ENCODE data around the gene NAV2.
A peak's percentile ranks its signal among the peaks of the same experiment; 100 is the strongest.
"Not testable (repeated sequence)": the region's sequence is repeated elsewhere in the genome, so short reads cannot be mapped to it uniquely, and the experiment has no call there.

NAV2 gene

DNA sequence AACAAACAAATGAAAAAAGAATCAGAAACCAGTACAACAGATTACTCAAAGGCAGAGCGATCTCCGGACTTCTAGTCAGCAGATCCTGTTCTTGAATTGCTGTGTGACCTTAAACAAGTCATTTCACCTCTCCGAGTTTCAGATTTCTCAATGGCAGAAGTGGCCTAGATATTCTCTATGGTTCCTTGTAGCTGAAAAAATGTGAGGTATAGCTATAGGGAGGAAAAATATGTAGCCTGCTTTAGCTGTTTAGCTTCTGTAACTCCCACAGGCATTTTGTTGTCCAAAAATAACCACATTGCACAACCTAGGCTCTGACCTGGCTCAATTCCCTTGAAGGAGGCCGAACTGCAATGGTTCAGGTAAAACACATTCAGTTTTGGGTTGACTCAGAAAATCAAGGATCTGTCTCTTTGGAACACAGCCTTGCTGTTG lies 347.0 kb downstream of the NAV2 start:
- no peak for DNase-seq (ENCODE audit: low read depth)

DNA sequence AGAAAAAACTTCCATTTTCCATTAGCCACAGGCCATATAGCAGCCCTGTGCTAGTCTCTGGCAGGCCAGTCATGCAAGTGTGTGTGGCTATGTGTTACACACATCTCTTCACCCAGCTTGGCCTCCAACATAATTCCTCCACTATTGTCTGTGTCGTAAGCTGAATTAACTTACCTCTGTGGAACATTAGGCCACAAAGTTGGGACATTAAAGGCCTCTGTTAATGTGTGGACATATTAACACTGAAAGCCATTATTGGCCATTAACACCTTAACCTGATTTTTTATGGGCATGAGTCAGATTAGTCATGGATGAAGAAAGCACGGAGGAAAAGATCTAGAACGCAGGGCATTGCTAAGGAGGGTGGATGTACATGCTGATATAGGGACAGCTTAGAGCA lies 347.5 kb downstream of the NAV2 start:
- no peak for DNase-seq (ENCODE audit: low read depth)

DNA sequence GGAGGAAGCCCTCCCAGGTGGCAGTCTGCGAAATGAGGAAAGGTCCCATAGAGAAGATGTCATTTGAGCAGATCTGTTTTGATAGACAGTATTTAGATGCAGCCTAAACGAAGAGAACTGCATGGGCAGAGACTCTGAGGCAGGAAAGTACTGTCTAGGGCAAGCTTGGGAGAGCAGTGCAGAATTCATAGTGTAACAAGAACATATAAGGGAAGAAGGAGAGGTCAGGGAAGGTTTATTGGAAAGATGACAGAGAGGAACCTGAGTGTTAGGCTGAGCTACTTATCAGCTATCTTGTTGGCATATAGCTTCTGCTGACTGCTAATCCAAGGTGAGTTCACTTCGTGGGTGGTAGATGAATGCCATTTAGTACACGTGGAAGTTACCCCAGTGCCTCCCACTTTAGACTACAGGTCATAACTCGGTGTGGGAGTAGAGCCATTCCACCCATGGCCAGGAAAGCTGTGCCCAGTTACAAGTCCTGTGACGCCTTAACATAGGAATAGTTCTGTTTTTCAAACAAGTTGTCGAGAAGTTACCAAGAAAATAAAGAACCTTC lies 348.1 kb downstream of the NAV2 start:
- no peak for DNase-seq (ENCODE audit: low read depth)

DNA sequence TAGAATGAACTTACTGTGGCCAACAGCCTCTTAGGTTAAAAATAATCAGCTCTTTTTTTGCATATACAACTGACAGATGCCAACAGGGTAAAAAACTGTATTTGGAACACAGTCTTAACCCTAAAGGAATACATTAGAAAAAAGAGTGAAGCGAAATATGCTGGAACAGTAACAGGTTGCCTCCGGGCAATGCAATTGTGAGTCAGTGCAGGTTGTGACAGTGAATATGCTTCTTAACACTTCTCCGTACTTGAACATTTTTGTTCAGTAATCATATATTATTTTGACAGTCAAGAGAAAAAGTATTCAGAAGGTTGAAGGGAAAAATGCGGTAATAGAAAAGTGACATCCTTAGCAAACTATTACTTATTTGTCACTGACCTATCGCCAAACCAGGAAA lies 349.1 kb downstream of the NAV2 start:
- DNase-seq (ENCODE audit: low read depth) = no peak

DNA sequence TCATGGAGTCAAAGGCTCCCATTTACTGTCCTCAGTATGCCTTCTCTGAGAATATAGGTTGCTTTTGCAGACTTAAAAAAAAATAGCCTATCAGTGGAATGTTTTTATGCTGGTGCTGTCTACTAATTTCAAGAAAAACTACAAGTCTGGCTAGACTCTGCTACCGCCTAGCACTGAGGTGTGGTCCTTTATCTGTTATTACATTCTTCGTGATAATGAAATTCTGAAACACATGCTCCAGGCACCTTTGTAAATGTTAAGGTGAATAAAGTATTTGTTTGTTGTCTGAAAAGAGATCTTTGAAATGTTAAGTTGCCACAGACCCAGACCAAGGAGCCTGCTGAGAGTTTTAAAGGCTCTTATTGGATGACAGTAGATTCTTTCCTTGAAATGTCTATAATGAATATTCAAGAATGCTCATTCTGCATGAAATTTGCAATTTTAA lies 352.3 kb downstream of the NAV2 start:
- no peak for DNase-seq (ENCODE audit: low read depth)

DNA sequence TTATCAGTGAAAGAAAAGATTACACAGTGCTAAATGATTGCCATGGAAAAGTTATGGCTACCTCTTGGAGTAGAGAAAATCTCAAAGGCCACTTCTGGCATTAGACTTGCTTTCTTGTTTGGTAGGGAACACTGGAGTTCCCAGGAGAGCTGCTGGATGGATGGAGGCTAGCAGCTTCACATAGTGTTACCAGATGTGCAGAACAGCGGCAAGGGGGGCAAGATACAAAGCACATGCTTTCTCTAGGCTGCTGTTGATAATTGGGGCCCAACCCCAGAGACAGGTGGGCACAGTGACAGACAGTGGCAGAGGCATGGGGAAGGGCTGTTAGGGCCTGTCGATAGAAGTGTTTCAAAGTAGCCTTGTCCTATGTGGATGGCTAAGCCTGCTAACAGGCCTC lies 352.8 kb downstream of the NAV2 start:
- DNase-seq (ENCODE audit: low read depth) = no peak

DNA sequence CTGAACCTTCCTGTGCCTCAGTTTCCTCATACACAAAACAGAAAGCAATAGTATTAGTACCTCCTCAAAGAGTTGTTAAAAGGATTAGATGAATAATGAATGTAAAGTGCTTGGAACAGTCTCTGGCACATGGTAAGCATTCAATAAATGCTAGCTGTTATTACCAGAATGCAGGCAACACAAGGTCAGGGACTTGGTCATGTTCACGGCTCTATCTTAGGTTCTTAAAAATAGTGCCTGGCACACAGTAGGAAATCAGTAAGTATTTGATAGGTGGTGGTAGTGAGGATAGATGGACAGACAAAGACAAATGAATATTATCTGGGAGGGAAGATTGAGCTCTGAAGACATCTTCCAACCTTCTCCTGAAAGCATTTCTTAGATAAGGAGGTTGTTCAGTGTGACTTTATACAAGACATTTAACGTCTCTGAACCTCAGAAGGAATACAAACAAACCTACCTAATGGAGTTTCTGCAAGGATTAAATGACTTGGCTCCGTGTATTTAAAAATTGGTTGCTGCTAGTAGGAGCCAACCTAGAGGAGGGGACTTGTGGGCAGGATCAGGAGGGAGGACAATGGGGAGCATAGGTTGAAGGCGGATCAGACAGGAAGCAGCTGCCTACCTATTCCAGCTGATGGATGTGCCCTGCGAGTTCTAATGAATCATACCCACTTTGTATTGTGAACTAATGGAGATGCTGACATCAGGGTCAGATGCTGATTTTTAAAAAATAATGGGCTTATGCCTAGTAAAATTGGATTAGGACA lies 353.6 kb downstream of the NAV2 start:
- no peak for DNase-seq (ENCODE audit: low read depth)

DNA sequence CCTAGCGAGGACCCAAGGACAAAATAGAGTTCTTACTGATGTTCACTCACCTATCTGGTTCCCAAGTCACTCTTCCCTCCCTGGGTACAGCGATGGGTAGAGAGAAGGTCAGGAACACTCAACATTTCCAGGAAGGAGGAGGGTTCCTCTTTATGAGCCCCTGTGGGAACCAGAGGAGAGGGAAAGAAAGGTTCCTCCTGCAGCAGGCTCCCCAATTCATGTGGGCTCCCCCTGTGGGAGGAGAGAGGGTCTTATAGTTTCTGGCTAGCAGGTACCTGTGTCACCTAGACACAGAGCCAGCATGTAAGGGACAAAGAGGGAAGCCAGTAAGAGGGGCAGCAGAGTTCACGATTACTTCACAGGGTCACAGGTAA lies 354.1 kb downstream of the NAV2 start:
- DNase-seq (ENCODE audit: low read depth) = no peak

DNA sequence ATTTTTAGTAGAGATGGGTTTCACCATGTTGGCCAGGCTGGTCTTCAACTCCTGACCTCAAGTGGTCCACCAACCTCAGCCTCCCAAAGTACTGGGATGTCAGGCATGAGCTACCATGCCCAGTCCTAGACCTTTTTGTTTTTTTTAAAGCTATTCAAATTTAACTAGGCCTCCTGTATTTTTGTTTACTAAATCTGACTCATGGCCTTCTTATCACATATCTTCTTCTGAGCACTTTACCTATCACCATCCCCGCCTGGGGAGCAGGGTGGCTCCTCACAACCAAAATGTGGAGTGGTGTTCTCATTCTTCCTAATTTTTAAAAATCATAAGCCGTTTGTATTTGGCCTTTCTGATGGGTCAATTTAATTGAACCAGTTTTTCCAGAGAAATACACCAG lies 355.0 kb downstream of the NAV2 start:
- no peak for DNase-seq (ENCODE audit: low read depth)

DNA sequence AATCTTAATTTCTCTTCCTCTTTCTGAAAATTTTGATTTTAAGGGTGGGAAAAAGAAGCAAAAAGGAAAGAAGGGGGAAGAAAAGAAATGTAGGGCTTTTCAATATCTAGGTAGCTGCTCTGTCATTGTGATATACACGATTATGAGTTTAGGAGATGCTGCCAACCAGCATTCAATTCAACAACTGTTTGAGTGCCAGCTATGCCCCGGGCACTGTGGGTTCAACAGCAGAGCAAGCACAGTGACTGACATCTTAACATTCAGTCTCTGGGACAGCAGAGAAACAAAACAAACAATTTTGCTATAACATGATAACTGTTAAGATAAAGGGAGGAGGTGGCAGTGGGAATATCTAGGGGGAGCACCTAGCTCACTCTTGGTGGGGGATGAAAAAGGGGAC lies 356.1 kb downstream of the NAV2 start:
- DNase-seq (ENCODE audit: low read depth) = no peak

DNA sequence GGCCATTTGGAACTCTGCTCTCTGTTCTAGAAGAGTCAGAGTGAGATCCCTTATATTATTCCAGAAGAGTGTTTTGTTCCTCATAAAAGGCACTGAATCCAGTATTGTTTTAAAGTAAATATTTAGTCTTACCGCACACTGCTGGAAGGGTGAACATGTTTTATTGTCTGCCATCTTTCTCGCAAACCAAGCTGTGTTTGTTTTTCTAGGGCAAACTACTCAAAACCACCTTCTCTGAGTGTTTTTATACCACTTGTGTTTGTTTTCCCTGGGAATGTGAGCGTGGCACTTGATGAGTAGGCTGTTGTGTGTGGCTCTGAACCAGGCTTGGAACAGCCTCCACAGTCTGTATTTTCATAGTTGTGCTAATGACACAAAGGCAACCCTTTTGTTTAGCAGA lies 357.8 kb downstream of the NAV2 start:
- no peak for DNase-seq (ENCODE audit: low read depth)

DNA sequence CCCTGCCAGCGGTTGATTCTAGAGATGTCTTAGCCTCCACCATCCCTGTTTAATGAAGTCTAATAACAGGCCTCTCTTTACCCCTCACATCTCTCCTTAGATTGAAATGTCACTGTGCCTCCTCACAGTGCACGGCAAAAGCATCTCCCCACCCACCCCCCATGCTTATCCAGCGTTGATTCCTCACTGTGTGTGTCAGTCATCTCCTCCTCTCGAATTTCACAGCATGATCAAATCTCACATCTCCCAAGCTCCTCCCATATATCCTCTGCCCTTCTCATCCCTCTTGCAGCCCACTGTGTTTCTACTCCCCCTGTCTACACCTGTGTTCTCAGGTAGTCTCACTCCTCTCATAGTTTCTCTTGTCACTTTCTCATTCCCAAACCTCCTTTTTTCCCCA lies 363.0 kb downstream of the NAV2 start:
- no peak for DNase-seq (ENCODE audit: low read depth)

DNA sequence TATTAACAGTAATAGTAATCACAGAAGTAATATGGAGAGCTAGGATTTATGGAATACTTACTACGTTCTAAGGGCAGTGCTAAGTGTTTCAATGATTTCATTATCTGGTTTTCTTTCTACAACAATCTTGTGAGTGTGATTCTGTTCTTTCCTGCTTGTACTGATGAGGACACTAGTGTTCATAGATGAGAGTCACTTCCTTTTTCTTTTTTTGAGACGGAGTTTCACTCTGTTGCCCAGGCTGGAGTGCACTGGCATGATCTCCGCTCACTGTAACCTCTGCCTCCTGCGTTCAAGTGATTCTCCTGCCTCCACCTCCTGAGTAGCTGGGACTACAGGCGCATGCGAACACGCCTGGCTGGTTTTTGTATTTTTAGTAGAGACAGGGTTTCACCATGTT lies 366.2 kb downstream of the NAV2 start:
- DNase-seq (ENCODE audit: low read depth) = no peak

DNA sequence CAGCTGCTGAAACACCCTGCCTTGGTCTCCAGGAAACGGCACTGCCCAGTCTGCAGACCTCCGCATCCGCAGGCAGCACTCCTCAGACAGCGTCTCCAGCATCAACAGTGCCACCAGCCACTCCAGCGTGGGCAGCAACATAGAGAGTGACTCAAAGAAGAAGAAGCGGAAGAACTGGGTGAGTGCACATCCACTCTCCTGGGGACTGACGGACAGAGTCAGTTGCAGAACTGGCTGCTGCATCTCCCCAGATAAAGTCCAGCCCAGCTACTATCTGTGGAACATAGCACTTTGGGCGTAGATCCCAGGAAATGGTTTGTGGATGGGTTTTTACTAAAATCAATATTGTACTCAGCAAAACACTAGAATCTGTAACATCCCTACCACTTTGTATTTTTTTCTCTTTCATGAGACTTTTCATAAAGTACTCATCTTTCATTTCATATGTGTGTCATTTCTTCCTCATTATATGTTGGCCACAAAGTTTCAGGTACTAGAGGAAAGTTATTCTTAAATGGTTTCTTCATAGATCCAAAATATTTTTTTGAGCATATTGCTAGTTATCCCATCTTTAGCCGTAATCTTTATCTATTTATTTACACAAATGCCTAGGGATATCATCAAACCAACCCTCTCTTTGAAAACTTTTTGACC lies 367.5 kb downstream of the NAV2 start:
- no peak for DNase-seq (ENCODE audit: low read depth)

DNA sequence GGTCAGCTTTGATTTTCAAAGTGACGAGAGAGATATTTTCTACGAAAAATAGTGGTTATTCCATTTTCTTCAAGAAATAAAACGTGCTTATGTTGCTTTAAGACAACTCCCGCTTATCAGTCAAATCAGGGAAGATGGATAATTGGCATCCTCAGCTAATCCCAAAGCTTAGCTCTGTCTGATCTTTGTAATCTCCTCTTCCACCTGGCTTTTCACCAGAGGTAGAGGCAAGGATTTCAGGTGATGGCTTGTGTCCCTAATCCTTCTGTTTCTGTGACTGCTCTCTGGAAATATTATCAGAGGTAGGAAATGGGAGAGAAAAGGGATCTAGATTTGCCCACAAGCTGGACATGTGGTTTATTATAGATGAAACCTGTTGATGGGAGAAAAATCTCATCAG lies 368.7 kb downstream of the NAV2 start:
- no peak for DNase-seq (ENCODE audit: low read depth)

DNA sequence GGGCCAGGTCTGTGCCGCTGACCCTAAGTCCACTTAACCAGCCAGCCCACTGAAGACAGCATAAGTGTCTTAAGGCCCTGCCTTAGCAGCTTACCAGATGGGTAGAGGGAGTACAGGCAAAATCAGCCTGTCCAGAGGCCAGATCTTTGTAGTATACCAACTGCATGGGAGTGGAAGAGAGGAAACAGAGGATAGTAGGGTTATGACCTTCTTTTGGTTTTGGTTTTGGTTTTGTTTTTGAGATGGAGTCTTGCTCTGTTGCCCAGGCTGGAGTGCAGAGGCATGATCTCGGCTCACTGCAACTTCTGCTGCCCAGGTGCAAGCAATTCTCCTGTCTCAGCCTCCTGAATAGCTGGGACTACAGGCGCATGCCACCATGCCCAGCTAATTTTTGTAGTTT lies 371.2 kb downstream of the NAV2 start:
- not testable (repeated sequence) for DNase-seq (ENCODE audit: low read depth)

DNA sequence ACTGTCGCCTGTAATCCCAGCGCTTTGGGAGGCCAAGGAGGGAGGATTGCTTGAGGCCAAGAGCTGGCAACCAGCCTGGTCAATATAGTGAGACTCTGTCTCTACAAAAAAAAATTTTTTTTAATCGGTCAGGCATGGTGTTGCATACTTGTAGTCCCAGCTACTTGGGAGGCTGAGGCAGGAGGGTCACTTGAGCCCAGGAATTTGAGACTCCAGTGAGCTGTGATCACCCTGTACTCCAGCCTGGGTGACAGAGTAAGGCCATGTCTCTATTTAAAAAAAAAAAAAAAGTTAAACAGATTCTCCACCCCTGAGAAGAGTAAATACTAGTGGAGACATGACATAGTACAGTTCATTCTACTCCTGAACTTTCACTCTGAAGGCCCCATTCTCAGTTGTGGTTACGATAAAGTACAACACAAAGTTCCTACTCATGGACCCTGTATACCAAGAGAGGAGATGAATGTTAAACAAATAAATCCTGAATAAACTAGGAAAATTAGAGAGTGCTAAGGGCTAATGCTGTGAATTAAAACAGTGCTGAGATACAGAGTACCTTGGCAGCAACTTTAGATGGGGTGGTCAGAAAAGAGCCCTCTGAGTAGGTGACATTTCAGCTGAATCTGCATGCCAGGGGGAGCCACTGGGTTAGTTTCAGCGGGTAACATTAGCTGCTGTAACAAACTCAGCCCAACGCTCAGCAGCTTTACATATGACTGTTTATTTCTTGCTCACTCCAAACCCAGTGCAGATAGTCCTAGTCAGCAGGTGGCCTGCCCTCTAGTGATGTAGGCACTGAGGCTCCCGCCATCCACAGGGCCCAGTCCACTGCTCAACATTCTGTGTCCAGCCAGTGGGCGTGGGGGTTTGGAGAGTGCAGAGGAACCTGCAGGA lies 372.5 kb downstream of the NAV2 start:
- no peak for DNase-seq (ENCODE audit: low read depth)

DNA sequence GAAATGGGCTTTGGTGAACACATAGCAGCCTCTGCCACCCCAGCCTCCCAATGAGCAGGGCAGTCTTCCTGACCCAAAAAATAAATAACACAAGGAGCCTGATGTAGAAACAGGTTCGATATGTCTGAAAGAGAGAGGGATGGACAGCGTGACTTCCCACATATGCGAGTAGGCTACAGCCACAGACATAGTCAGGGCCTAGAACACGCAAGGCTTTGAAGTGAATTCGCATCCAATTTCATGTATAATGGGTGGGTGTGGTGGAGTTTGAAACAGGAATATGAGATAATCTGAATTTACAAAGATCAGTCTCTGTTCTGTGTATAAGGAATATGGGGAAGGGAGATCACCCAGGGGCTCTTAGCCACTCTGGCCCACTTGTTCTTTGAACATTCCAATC lies 373.3 kb downstream of the NAV2 start:
- DNase-seq (ENCODE audit: low read depth) = no peak

DNA sequence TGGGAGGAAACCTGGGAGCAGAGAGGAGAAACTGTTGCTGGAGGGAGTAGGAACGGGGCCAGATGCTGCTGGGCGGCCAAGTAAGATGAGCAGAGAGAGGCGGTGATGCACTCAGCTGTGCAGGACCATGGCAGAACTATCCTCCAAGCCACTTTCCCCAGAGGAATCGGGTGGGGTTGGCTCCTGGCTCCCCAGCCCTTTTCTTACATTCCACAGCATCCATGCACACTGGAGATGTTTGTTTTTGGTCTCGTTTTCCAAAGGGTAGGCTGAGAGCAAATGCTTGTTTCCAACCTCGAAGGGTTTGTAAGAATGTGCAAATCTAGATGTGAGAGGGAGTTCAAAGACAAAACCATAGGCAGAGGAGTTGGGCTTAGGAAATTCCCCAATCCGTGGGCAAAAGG lies 374.5 kb downstream of the NAV2 start:
- DNase-seq (ENCODE audit: low read depth) = peak; percentile 41

DNA sequence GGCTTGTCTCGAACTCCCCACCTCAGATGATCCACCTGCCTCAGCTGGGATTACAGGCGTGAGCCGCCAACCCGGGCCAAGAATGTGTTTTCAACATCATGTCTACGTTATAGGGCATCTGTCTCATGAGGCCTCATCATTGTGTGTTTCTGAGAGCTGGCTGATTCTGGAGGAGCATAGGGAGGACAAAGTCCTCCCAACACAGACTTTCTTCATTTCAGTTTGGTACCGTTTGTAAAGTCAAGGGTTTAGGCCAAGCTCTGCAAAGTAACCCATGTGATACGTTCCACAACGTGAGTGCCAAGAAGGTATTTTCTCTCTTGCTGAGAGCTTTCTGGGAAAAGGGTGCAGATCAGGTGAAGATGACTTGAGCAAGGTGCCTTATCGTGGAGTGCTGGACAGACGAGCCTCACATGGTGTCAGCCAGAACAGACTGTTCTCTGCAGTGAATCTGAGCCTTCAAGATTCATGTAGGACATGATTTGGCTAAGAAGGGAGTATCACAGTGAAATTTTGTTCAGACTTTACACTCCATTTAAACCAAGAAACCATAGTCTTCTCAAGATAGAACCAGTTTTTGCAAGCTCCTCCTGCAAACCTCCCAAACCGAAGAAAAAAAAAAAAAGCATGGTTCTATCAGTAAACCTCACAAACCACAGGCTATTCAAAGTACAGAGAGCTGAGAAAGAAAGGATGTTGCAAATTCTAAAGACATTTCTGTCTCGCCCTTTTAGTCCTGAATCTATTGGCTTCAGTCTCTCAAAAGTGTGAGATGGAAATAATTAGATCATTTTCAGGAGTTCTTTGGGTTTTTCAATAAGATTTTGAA lies 376.0 kb downstream of the NAV2 start:
- no peak for DNase-seq (ENCODE audit: low read depth)

DNA sequence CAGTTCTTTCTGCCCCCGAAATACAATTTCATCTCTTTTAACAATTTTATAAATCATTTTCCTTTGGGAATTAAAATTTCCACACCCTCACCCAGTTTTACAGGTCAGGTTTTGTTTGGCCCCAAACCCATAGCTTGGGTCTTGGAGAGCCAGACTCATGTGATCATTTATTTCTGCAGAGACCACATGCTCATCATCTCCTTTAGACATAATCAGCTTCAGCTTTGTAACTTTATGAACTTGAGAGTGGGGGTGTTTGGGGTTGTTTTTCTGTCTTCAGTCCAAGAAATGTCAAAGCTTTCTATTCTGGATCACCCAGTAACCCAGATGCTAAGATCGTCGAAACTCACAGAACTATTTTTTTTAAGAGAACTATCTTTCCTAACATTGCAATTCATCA lies 376.7 kb downstream of the NAV2 start:
- DNase-seq (ENCODE audit: low read depth) = no peak
